ENCODE measurements around the gene WDR33. TPM values are rescaled to one million over a fixed set of nuclear protein-coding genes. Genes with fewer than 3 reads are reported as not detected.

WDR33 gene
- total and polyA plus RNA-seq, 8 donors, result 7.9 to 99.9 (median 20.3) TPM

- TF ChIP-seq CTCF (IDR thresholded peaks at IDR 0.05) (no peak), POLR2A (IDR thresholded peaks at IDR 0.05) (no peak), EP300 (IDR thresholded peaks at IDR 0.05) (peak; percentile 29), POLR2AphosphoS5 (IDR thresholded peaks at IDR 0.05) (peak in 2 of 3 donors; percentile 3 to 38)
- Histone ChIP-seq H3K4me3 (peak overlapping the region in 1 of 4 donors; percentile 3), H3K36me3 (peaks cover 0 to 21% (median 7%) of the 10 kb centered on the region in 4 donors), H3K27me3 (peaks cover 0 to 16% (median 5%) of the 10 kb centered on the region in 3 donors), H3K27ac (peak overlapping the region in 4 of 5 donors; percentile 68 to 90 (median 83)), H3K9me3 (no peaks in the 10 kb centered on the region), H3K4me1 (peaks cover 12 to 89% (median 64%) of the 10 kb centered on the region in 4 donors)
- DNase-seq, result no peak
- intact Hi-C loops (cut with DNase I; ENCODE audit: low total_unique reads), result no loop called here
- WGBS, 5 donors, result 72 to 89% (median 86%) methylated on average over 11 to 20 of the region's 20 CpGs
Measured at GRCh38 chr2:127658641-127659407, 152.1 kb downstream of the WDR33 start.

- H3K9me3 ChIP-seq, result no peaks in the 10 kb centered on the region
- peak overlapping the region in 4 of 5 donors; percentile 68 to 90 (median 83) for H3K27ac ChIP-seq
- peaks cover 9 to 89% (median 64%) of the 10 kb centered on the region in 4 donors for H3K4me1 ChIP-seq
- TF ChIP-seq POLR2A (IDR thresholded peaks at IDR 0.05) (no peak), EP300 (IDR thresholded peaks at IDR 0.05) (no peak), POLR2AphosphoS5 (IDR thresholded peaks at IDR 0.05) (no peak), CTCF (IDR thresholded peaks at IDR 0.05) (no peak)
- H3K36me3 ChIP-seq, result peaks cover 0 to 23% (median 8%) of the 10 kb centered on the region in 4 donors
- intact Hi-C loops (cut with DNase I; ENCODE audit: low total_unique reads), result no loop called here
- no peak overlapping the region for H3K4me3 ChIP-seq
- 83 to 91% (median 88%) methylated on average over 6 of the region's 6 CpGs for WGBS, 5 donors
- no peak for DNase-seq
- peaks cover 0 to 10% (median 0%) of the 10 kb centered on the region in 3 donors for H3K27me3 ChIP-seq
Measured at GRCh38 chr2:127658146-127658545, 152.8 kb downstream of the WDR33 start.

- no peak overlapping the region for H3K4me3 ChIP-seq
- DNase-seq, result no peak
- 82 to 94% (median 89%) methylated on average over 17 of the region's 17 CpGs for WGBS, 5 donors
- H3K27me3 ChIP-seq, result peaks cover 0 to 5% (median 0%) of the 10 kb centered on the region in 3 donors
- TF ChIP-seq POLR2A (IDR thresholded peaks at IDR 0.05) (no peak), CTCF (IDR thresholded peaks at IDR 0.05) (no peak), POLR2AphosphoS5 (IDR thresholded peaks at IDR 0.05) (no peak), EP300 (IDR thresholded peaks at IDR 0.05) (no peak)
- H3K27ac ChIP-seq, result peak overlapping the region in 4 of 5 donors; percentile 36 to 90 (median 83)
- H3K4me1 ChIP-seq, result peaks cover 9 to 89% (median 64%) of the 10 kb centered on the region in 4 donors
- H3K9me3 ChIP-seq, result no peaks in the 10 kb centered on the region
- peaks cover 0 to 27% (median 8%) of the 10 kb centered on the region in 4 donors for H3K36me3 ChIP-seq
- intact Hi-C loops (cut with DNase I; ENCODE audit: low total_unique reads), result no loop called here
Measured at GRCh38 chr2:127657232-127657595, 153.8 kb downstream of the WDR33 start.

GRCh38 chr2:127656569-127657231 is 154.3 kb downstream of the WDR33 start:
- H3K27me3 ChIP-seq, result no peaks in the 10 kb centered on the region
- H3K36me3 ChIP-seq, result peaks cover 0 to 27% (median 8%) of the 10 kb centered on the region in 4 donors
- no peak overlapping the region for H3K4me3 ChIP-seq
- peaks cover 8 to 86% (median 62%) of the 10 kb centered on the region in 4 donors for H3K4me1 ChIP-seq
- H3K9me3 ChIP-seq, result no peaks in the 10 kb centered on the region
- H3K27ac ChIP-seq, result peak overlapping the region in 4 of 5 donors; percentile 36 to 90 (median 83)
- 84 to 89% (median 86%) methylated on average over 15 of the region's 15 CpGs for WGBS, 5 donors
- TF ChIP-seq POLR2AphosphoS5 (IDR thresholded peaks at IDR 0.05), result no peak
- no peak for TF ChIP-seq CTCF (IDR thresholded peaks at IDR 0.05)
- TF ChIP-seq EP300 (IDR thresholded peaks at IDR 0.05), result no peak
- TF ChIP-seq POLR2A (IDR thresholded peaks at IDR 0.05), result no peak
- intact Hi-C loops (cut with DNase I; ENCODE audit: low total_unique reads), result no loop called here
- no peak for DNase-seq
